GM12864 (cell line): ENCODE results near the gene ARHGEF38.

Experiments used
- DNase-seq: peaks from one replicate; pipeline ENCODE4 v3.0.0-alpha.2; 2011; ENCODE audit warnings: low read depth
- H3K4me3 ChIP-seq: 2 replicates; pipeline ENCODE4 v1.5.1; 2011; ENCODE audit warnings: mild to moderate bottlenecking, low read depth, low read length, control low read depth
- CTCF ChIP-seq: IDR thresholded peaks from 2 replicates; pipeline ENCODE4 v1.5.1; 2011; ENCODE audit warnings: low read depth, mild to moderate bottlenecking, moderate library complexity, low read length, control low read depth, inconsistent platforms; ENCODE audit errors: missing control alignments

The ARHGEF38 gene

DNA sequence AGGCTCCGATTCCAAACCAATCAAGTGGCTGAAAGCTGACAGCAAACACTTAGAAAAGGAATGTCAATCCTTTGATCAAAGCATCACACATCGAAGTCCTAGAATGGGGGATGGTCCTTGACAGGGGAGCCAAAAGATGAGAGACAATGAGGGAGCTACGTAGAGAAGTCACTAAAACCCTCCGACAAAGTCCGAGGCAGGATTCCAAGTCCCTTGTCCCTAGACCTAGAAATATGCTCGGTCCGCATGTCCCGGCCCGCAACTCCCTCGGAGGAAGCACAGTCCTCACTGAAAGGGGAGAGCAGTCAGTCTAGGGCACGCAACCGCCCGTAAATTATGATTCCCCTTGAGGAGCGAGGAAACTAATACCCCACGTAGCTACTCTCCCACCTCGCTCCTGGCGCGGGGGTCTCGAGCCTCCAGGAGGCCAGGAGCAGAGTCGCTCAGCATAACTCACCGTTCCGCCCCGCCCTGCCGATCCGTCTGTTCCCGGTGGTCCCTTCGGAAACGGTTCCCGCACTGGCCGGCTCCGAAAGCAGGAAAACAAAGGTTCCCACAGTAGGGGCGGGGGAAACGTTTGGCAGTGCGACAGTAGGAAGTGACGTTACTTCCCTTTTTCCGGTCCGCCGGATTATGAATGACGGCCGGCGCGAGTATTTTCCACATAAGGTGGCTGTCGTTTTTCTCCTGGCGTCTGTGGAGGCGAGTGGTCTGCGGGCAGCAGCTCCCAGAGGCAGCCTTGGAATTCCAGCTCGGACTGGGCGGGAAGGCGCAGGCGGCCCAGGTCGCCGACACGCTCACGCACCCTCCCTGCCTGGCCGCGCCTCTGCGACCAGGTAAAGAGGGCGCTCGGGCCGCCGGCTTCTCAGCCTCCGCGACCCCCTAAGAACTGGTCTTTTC, 156.0 kb downstream of the ARHGEF38 start, which contains the start of the genes GSTCD and INTS12:
GSTCD (plus strand) TSS at position 604 of the 900 bp plus-strand sequence. CDS start 8,830 bp downstream, outside the sequence.
INTS12 (minus strand) TSS at position 509 of the 900 bp plus-strand sequence. CDS start 8,684 bp downstream, outside the sequence.
- H3K4me3 ChIP-seq: peak within 1 kb of the TSS; percentile 91
- no peak for TF ChIP-seq CTCF
- peak; percentile 85 for DNase-seq

- no peak for TF ChIP-seq CTCF
- DNase-seq: no peak
- H3K4me3 ChIP-seq: peak overlapping the region; percentile 91
Observed at GRCh38 chr4:105709081-105709450, 156.6 kb downstream of the ARHGEF38 start.

DNA sequence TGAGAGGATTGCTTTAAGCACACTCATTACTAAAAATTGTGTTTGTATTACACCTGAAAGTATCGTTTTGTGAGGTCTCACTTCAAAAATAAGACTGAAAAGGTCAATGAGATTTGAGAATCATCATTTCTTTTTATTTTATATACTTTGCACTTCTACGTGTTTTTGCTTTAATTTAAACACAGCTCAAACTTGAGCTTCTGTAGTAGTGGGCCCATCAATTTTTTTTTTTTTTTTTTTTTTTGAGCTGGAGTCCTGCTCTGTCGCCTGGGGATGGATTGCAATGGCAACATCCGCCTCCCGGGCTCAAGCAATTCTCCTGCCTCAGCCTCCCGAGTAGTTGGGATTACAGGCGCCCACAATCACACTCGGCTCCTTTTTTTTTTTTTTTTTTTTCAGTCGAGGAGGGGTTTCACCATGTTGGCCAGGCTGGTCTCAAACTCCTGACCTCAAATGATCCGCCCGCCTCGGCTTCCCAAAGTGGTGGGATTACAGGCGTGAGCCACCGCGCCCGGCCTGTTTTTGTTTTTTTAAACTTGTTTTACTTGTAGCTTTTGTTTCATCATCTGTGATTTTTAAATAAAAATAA, 157.7 kb downstream of the ARHGEF38 start:
- peak overlapping the region; percentile 91; the same call in 1 of the 2 replicates for H3K4me3 ChIP-seq
- no peak for DNase-seq
- no peak for TF ChIP-seq CTCF

GRCh38 chr4:105710678-105711077, 158.3 kb downstream of the ARHGEF38 start:
- DNase-seq: no peak
- no peak overlapping the region for H3K4me3 ChIP-seq
- TF ChIP-seq CTCF: no peak

DNA sequence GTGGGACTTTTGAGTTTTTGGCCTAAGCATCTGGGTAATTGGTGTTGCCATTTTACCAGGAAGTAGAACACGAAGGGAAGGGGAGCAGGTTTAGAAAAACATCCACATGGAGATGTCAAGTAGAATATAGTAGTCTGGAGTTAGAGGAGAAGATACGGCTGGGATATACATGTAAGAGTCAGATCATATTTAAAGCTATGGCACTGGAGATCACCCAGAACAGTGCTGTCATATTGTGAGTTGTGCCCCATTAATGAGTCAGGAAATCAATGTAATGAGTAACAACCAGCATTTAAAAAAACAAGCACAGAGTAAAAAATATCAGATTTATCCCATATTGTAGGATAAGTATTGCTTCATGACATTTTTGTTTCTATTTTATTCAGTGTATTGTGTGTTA, 160.3 kb downstream of the ARHGEF38 start:
- TF ChIP-seq CTCF: no peak
- no peak for DNase-seq

DNA sequence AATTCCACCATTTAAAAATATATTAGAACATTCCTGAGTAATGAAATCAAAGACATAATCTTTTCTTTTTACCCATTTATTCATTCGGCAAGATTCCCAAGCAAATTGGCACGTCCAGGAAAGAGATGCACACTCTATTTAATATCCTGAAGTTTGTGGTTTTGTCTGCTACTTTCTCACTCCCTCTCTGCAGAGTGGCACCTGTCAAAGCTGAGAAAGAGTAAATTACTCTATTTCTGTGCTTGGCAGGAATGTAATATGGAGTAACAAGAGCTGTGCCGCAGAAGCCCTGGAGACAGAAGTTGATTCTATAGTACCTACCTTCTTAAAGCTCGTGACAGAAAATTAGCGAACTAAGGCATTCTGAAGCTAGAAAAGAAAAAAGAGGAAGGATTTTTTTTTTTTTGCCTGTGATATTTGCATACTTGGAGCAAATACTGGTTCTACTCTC, 161.7 kb downstream of the ARHGEF38 start:
- TF ChIP-seq CTCF: no peak
- peak overlapping the region; percentile 24 for H3K4me3 ChIP-seq
- peak; percentile 27 for DNase-seq

More for the DNA sequence above, 160.3 kb downstream of the ARHGEF38 start:
- H3K4me3 ChIP-seq: no peak overlapping the region
